ENCODE data around the gene TRAF7.

TRAF7 gene

GRCh38 chr16:2148714-2149629, 6.6 kb upstream of the TRAF7 start:
- no peak for DNase-seq

- no peak for DNase-seq
Measured at GRCh38 chr16:2149630-2150417, 5.8 kb upstream of the TRAF7 start.

- DNase-seq: peak; percentile 33
Measured at GRCh38 chr16:2150418-2151187, 5.0 kb upstream of the TRAF7 start.

GRCh38 chr16:2151188-2152091, 4.1 kb upstream of the TRAF7 start:
- no peak for DNase-seq

GRCh38 chr16:2152695-2153506, 2.7 kb upstream of the TRAF7 start:
- no peak for DNase-seq

- no peak for DNase-seq
Measured at GRCh38 chr16:2154533-2155090, 970 bp upstream of the TRAF7 start.

GRCh38 chr16:2155977-2156848, 631 bp downstream of the TRAF7 start:
- DNase-seq: peak; percentile 56

GRCh38 chr16:2156849-2157224, 1.3 kb downstream of the TRAF7 start:
- no peak for DNase-seq

GRCh38 chr16:2157480-2158261, 2.1 kb downstream of the TRAF7 start:
- no peak for DNase-seq

GRCh38 chr16:2158262-2158638, 2.7 kb downstream of the TRAF7 start:
- no peak for DNase-seq

GRCh38 chr16:2159175-2159838, 3.7 kb downstream of the TRAF7 start:
- DNase-seq: no peak

- DNase-seq: peak; percentile 73
Measured at GRCh38 chr16:2160915-2161551, 5.5 kb downstream of the TRAF7 start.

- DNase-seq: no peak
Measured at GRCh38 chr16:2161911-2162310, 6.3 kb downstream of the TRAF7 start.

GRCh38 chr16:2162676-2163118, 7.1 kb downstream of the TRAF7 start:
- DNase-seq: no peak

- DNase-seq: no peak
Measured at GRCh38 chr16:2163211-2163881, 7.8 kb downstream of the TRAF7 start.

- DNase-seq: no peak
Measured at GRCh38 chr16:2165861-2166260, 10.3 kb downstream of the TRAF7 start.

All from fibroblast of skin of abdomen (primary cell).